ENCODE results near the gene ARHGEF12. TPM values are rescaled to one million over a fixed set of nuclear protein-coding genes. Genes with fewer than 3 reads are reported as not detected.

Gene ARHGEF12
- total RNA-seq, 1 donor from 2014 or later = 36.5 TPM

DNA sequence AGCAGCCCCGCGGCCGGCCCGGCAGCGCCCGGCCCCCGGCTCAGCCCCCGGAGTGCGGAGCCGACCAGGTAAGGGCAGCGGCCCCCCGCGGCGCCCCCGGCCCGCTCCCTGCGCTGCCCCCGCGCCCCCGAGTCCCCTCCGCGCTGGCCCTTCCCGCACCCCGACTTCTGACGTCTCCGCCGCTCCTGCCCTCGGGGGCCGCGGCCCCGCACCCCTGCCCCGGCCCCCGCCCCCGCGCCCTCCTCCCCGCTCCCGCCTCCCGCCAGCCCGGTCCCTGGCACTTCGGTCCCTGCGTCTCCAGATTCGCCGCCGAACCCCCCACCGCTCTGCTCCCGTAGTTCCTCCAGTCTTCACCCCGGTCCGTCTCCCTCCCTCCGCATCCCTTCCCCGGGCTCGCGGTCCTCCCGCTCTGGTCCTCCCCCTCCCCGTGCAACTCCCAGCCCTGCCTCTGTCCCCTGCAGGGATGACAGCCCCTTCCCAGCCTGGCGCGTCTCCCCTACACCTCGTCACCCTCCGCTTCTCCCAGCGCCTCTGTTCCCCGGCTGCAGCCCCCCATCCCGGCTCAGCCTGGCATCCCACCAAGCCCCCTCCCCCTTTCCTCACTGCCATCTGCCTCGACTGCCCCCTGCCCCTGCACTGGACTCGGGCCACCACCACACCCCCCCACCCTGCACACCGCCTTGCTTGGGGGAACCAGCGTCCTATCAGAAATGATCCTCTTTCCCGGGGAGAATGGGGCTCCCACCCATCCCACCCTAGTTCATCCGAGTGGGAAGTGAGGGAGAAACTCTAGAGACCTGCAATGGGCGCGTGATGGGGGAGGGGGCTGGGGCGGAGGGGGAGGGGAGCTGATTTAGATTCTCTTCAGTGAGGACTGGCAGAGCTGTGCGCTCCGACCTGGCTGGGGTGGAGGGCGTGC lies 175.9 kb downstream of the ARHGEF12 start:
- DNase-seq (ENCODE audit: low read depth) = no peak
- TF ChIP-seq, protein P1, sequence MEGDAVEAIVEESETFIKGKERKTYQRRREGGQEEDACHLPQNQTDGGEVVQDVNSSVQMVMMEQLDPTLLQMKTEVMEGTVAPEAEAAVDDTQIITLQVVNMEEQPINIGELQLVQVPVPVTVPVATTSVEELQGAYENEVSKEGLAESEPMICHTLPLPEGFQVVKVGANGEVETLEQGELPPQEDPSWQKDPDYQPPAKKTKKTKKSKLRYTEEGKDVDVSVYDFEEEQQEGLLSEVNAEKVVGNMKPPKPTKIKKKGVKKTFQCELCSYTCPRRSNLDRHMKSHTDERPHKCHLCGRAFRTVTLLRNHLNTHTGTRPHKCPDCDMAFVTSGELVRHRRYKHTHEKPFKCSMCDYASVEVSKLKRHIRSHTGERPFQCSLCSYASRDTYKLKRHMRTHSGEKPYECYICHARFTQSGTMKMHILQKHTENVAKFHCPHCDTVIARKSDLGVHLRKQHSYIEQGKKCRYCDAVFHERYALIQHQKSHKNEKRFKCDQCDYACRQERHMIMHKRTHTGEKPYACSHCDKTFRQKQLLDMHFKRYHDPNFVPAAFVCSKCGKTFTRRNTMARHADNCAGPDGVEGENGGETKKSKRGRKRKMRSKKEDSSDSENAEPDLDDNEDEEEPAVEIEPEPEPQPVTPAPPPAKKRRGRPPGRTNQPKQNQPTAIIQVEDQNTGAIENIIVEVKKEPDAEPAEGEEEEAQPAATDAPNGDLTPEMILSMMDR (conservative IDR thresholded peaks at IDR 0.05; ENCODE audit: low read depth, low read length) = no peak
- H3K4me3 ChIP-seq (ENCODE audit: low read depth, low read length) = no peak overlapping the region

DNA sequence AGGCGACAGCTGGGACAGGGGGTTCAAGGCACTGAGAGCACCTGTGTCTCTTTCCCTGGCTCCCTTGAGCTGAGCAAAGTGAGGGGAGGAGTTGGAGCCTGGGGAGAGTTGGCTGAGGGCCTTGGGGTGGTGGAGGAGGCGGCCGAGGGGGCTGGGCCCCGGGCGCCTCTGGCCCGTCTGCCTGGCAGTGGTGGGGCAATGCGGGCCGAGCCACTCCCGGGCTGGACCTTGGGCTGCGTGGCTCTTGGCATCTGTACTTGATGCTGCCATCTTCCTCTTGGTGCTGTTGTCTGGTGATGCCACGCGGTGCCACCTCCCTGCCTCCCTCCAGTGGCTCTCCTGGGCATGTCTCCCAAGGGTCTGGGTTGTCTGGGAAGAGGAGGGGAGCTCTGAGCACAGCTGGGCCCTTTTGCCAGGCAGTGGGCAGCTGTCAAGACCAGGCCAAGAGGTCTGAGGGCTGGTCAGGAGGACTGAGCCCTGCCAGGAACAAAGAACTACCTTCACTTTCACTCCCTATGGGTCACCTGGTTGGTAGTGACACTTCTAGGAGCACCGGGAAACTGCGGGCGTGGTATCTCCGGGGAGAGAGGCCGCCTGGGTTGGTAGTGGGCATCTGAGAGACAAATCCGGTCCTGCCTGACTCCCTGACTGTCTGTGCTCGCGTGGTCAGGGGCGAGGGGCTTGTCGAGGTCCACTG lies 176.7 kb downstream of the ARHGEF12 start:
- H3K4me3 ChIP-seq (ENCODE audit: low read depth, low read length) = no peak overlapping the region
- DNase-seq (ENCODE audit: low read depth) = no peak
- TF ChIP-seq, protein P1 (conservative IDR thresholded peaks at IDR 0.05; ENCODE audit: low read depth, low read length) = peak; percentile 34

DNA sequence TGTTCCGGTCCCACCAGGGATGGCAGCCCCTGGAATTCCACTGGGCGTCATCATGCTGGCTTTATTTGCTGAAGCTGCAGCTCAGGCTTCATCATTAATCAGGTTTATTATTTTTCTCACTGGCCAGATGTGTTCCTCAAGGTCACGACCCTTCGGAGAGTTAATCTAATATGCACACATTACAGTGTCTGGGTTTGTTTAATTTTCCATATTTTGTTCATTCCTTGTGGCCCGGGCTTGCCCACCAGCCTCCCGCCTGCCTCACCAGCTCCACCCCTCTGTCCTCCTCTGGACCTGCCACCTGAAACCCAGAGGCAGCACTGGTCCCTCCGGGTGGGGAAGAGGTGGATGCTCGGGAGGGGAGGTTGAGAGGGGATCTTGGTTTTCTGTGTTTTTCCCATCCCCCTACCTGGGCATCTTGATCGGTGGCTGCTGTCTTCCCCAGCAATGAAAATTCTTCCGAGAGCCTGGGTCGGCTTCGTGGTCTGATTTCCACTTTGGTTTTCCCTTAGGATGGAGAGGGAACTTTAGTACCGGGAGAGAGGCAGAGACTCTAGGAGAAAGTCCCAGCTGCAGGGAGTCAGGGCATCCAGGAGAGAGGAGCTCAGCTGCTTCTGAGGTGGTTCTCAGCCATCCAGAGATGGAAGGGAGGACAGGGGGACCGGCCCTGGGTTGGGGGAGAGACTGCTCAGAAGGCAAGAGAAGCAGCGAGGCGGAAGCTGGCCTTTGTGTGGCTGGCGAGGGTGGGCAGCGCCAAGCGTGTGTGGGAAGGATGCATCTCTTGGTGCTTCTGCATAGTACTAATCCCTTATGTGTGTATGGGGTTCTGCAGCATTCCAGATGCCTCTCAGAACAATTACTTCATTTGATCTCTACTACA lies 177.5 kb downstream of the ARHGEF12 start:
- TF ChIP-seq, protein P1 (conservative IDR thresholded peaks at IDR 0.05; ENCODE audit: low read depth, low read length) = no peak
- H3K4me3 ChIP-seq (ENCODE audit: low read depth, low read length) = no peak overlapping the region
- DNase-seq (ENCODE audit: low read depth) = no peak

DNA sequence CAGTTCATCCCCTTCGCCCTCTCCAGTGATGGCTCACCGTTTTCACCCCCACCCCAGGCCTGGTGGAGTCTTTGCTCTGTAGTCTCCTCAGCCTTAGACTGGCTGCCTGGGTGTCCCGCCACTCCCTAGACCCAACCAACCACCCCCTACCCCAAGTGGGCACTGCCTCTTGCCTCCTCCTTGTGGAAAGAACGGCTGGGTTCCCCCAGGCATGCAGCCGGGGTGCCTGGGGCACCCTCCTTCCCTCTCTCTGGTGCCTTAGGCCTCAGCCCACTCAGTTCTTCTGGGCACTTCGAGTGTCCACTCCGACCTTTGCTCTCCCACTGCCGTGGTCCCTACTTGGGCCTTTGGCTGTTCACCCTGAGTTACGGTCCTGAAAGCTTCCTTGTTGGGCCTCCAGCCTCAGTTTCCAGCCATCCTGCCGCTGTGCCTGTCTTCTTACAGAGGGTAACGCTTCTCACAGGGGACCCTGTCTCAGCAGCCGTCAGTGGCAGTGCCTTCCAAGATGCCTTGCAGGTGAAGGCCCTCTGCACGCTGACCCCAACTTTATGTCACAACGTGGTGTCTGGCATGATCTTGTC lies 178.4 kb downstream of the ARHGEF12 start:
- no peak overlapping the region for H3K4me3 ChIP-seq (ENCODE audit: low read depth, low read length)
- DNase-seq (ENCODE audit: low read depth) = no peak
- TF ChIP-seq, protein P1 (conservative IDR thresholded peaks at IDR 0.05; ENCODE audit: low read depth, low read length) = no peak

DNA sequence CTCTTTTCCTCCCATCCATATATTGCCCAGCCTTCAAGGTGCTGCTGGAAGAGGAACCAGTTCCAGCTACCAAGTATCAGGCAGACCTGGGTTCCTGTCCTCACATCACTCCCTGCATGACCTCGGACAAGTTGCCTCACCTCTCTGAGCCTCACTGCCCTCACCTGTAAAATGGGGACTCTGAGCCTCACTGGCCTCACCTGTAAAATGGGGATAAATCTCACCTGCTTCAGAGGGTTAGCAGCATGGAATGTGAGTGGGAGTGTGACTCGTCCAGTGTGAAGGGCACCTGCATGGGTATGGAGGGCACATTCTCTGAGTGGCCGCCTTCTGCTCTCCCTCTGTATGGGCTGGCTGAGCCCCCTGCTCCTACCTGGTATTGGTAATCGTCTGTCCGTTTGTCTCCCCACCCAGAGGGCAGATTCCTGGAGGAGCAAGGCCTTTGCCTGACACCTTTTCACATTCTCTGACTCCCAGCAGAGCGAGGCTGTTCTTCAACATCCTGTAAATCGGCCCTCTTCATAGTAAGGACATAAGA lies 179.0 kb downstream of the ARHGEF12 start:
- TF ChIP-seq, protein P1 (conservative IDR thresholded peaks at IDR 0.05; ENCODE audit: low read depth, low read length) = no peak
- H3K4me3 ChIP-seq (ENCODE audit: low read depth, low read length) = no peak overlapping the region
- no peak for DNase-seq (ENCODE audit: low read depth)

Data from epithelial cell of proximal tubule (primary cell).